ENCODE measurements around the gene RIT2. TPM values are rescaled to one million over a fixed set of nuclear protein-coding genes. Genes with fewer than 3 reads are reported as not detected.

RIT2 gene
- total RNA-seq (2012; rRNA removed) (not detected in 2 replicates), polyA plus RNA-seq (2012; rRNA removed) (not detected in 2 replicates), Bru-seq, nascent RNA (percentile 0 among the genes with signal in this experiment), BruChase-seq, experiment 1, labeled RNA remaining after a 6-hour chase (percentile 0 among the genes with signal in this experiment), BruChase-seq, experiment 2, labeled RNA remaining after a 2-hour chase (percentile 1 among the genes with signal in this experiment)
- not detected in 2 replicates for polyA plus RNA-seq (2012; cell fraction: cytosol; rRNA removed)
- polyA plus RNA-seq (2012; cell fraction: nucleus; rRNA removed; ENCODE audit: low replicate concordance), result not detected in 2 replicates
- long read RNA-seq, result 0 reads

DNA sequence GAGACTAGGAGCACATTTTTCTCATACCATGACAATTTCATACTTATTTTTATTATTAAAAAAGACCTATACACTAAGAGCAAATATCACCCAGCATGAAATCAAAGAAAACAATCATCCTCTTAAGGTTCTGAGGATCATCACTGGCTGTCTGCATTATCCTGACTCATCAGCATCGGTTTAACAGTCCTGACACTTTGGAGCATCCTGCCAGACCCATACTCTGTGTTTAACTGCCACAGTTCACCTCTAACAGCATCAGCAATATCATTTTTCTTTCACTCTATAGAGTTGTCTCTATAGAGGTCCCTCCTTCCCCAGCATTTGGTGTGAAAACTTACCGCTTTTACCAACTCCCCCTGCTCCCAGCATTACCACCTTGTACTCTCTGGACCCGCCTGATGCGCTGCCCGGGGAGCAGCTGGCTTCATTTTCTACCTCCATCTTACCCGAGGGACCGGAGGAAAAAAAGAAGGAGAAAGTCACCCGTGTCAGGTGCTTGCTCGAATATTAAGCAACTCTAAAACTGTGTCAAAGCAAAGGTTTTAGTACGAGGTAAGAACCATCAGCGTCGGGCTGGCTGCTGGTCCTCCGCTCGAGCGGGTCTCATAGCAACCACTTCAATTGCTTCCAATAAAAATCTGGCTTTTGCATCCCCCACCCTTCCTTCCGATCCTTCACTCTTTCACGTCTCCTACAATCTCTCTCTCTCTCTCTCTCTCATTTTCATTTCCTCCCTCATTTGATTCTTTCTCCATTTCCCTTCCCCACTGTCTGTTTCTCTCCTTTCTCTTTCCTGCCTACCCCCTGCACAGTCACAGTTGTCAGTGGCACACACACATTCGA lies at the start of gene RIT2:
Gene RIT2, minus strand, starts transcription at position 610 of the 846 bp plus-strand sequence.
- Histone ChIP-seq H3K4me2 (ENCODE audit: low read depth, low read length) (no peak within 1 kb of the TSS), H3K79me1 (ENCODE audit: low read depth in 1 of 2, low read length in 2 of 2) (no peaks in the 10 kb centered on the region), H2BK15ac (ENCODE audit: low read depth, low read length) (no peak within 1 kb of the TSS), H3K4me1 (ENCODE audit: control insufficient read depth, insufficient read depth, low read length) (no peaks in the 10 kb centered on the region), H4K5ac (ENCODE audit: low read depth, low read length) (no peak within 1 kb of the TSS), H2BK20ac (ENCODE audit: low read depth, low read length) (no peak within 1 kb of the TSS), H3K9me1 (ENCODE audit: insufficient read depth, low read length) (no peaks in the 10 kb centered on the region), H3K14ac (replicated peaks; ENCODE audit: low read depth, low read length) (no peak within 1 kb of the TSS), H2BK5ac (ENCODE audit: low read depth, low read length, poor library complexity, severe bottlenecking) (no peak within 1 kb of the TSS), H3K56ac (ENCODE audit: extremely low read depth, insufficient read depth, low read length) (no peak within 1 kb of the TSS), H3K36me3 (ENCODE audit: control insufficient read depth, insufficient read depth, low read length) (no peaks in the 10 kb centered on the region), H3K23ac (ENCODE audit: low read depth, low read length) (no peak within 1 kb of the TSS), H2AK9ac (replicated peaks; ENCODE audit: low read depth, low read length, poor library complexity) (no peak within 1 kb of the TSS), H3K18ac (ENCODE audit: low read depth, low read length) (no peak within 1 kb of the TSS), H3K9ac (ENCODE audit: low read depth, low read length) (no peak within 1 kb of the TSS), H2AK5ac (ENCODE audit: low read depth, low read length) (no peak within 1 kb of the TSS), H2AFZ (replicated peaks; ENCODE audit: low read length, poor library complexity) (no peak within 1 kb of the TSS), H2BK120ac (ENCODE audit: low read depth, low read length) (no peak within 1 kb of the TSS), H3K27ac (ENCODE audit: insufficient read depth, low read length) (no peak within 1 kb of the TSS), H3K9me3 (ENCODE audit: control insufficient read depth, insufficient read depth, low read length) (no peaks in the 10 kb centered on the region; the same call in 1 of the 2 replicates), H3K4me3 (ENCODE audit: insufficient read depth, low read depth, low read length) (no peak within 1 kb of the TSS), H4K20me1 (ENCODE audit: insufficient read depth, low read length) (no peaks in the 10 kb centered on the region), H4K91ac (ENCODE audit: insufficient read depth, low read depth, low read length) (no peak within 1 kb of the TSS), H3K27me3 (ENCODE audit: control insufficient read depth, insufficient read depth, low read length) (no peaks in the 10 kb centered on the region), H4K8ac (ENCODE audit: low read depth in 2 of 2, low read length in 2 of 2) (no peak within 1 kb of the TSS), H3K4ac (ENCODE audit: low read depth, low read length) (no peak within 1 kb of the TSS)
- WGBS, 2 experiments (ENCODE audit: extremely low coverage in 2 of 2, insufficient read length in 1 of 2), result 60 to 100% methylated on average over 2 to 11 of the region's 18 CpGs
- BruUV-seq (replicated peaks), result no TSS peak
- DNase-seq (no peak), ATAC-seq (ENCODE audit: low read depth) (no peak)
- POLR2A ChIA-PET (ENCODE audit: unreplicated experiment), result no interaction called here
- CTCF ChIA-PET, result no interaction called here
- dilution Hi-C loops (cut with HindIII; ENCODE audit: low sequenced_read_pairs, unreplicated experiment) (no loop called here), in situ Hi-C loops (cut with MboI; ENCODE audit: low sequenced_read_pairs) (no loop called here), intact Hi-C loops (cut with micrococcal nuclease) (no loop called here)
- no peak for TF ChIP-seq FOS (IDR thresholded peaks at IDR 0.05; ENCODE audit: low read depth, low read length)
- TF ChIP-seq CTCF (conservative IDR thresholded peaks at IDR 0.05; ENCODE audit: low read depth, low read length), result no peak
- no peak for TF ChIP-seq MXI1 (IDR thresholded peaks at IDR 0.05; ENCODE audit: borderline replicate concordance, low read depth, low read length)
- no peak for TF ChIP-seq RFX5 (IDR thresholded peaks at IDR 0.05; ENCODE audit: low read depth, low read length)
- TF ChIP-seq NFE2L2 (IDR thresholded peaks at IDR 0.05; ENCODE audit: low read depth, low read length), result no peak
- TF ChIP-seq ELK1 (IDR thresholded peaks at IDR 0.05; ENCODE audit: borderline replicate concordance, low read depth, low read length), result no peak
- TF ChIP-seq MAZ (IDR thresholded peaks at IDR 0.05; ENCODE audit: borderline replicate concordance, low read depth, low read length), result no peak
